ENCODE data around the gene CCDC146.

Gene CCDC146

DNA sequence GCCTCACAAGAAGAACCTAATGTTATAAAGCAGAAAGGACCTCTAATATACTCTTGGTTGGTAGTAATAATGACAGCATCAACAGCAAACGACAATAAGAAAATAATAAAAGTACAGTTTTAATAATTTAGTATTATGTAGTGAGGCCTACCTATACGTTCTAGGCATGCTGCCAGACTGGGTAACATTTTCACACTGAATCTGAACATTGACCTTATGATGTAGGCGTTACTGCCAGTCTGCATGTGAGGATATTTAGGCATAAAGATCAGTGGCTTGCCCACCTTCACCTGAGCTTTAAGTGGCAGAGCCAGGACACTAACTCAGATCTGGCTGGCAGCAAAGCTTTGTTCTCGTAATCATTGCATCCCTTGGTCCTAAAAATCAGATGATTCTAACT, 74.7 kb downstream of the CCDC146 start:
- DNase-seq (ENCODE audit: low read depth) = no peak
- no peak overlapping the region for H3K4me3 ChIP-seq (ENCODE audit: low read length)
- TF ChIP-seq, protein P1, sequence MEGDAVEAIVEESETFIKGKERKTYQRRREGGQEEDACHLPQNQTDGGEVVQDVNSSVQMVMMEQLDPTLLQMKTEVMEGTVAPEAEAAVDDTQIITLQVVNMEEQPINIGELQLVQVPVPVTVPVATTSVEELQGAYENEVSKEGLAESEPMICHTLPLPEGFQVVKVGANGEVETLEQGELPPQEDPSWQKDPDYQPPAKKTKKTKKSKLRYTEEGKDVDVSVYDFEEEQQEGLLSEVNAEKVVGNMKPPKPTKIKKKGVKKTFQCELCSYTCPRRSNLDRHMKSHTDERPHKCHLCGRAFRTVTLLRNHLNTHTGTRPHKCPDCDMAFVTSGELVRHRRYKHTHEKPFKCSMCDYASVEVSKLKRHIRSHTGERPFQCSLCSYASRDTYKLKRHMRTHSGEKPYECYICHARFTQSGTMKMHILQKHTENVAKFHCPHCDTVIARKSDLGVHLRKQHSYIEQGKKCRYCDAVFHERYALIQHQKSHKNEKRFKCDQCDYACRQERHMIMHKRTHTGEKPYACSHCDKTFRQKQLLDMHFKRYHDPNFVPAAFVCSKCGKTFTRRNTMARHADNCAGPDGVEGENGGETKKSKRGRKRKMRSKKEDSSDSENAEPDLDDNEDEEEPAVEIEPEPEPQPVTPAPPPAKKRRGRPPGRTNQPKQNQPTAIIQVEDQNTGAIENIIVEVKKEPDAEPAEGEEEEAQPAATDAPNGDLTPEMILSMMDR (conservative IDR thresholded peaks at IDR 0.05; ENCODE audit: low read depth, low read length) = no peak

DNA sequence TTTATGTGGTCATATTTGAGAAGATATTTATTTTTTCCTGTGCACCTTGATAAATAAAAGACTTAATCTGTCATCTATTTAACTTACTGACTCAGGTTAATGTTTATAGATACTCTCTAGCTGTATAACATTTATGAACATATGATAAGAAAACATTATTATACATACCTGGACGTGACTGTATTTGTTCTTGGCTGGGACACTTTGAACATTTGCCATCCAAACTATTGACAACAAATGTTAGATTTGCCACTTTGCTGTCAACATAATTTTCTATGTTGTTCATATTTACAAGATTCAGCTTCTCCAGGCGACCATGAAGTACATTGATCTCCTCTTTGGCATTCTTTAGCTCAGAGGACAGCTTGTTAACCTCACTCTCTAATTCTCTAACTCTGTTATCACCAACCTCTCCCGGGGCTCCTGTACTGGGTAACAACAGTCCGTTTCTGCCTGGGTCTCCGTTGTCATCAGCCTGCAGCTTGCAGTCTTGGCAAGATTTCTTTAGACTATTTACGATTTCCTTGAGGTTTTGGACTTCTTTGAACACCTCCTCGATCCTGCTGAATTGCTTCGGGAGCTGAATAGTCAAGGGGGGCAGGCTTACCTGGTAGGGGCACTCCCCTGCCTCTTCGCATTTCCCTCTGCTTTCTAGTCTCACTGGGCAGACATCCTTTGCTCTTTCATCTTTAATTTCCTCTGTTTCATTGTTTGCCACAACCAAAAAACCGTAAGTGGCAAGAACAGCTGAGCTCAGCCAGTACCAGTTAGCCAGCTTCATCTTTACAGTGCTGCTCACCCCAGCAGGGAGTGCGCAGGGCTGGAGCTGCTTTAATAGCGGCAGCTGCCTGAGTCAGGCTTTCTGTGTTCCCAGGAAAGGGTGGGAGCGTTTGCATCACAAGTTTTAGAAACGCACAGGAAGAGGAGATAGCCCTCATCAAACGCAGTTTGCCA, 76.9 kb downstream of the CCDC146 start, which contains the start of gene FGL2:
Gene FGL2 (minus strand): TSS at position 807 of the 954 bp plus-strand sequence. CDS start 26 bp downstream, at position 781.
- TF ChIP-seq, protein P1 (conservative IDR thresholded peaks at IDR 0.05; ENCODE audit: low read depth, low read length) = no peak
- DNase-seq (ENCODE audit: low read depth) = no peak
- H3K4me3 ChIP-seq (ENCODE audit: low read length) = no peak within 1 kb of the TSS

DNA sequence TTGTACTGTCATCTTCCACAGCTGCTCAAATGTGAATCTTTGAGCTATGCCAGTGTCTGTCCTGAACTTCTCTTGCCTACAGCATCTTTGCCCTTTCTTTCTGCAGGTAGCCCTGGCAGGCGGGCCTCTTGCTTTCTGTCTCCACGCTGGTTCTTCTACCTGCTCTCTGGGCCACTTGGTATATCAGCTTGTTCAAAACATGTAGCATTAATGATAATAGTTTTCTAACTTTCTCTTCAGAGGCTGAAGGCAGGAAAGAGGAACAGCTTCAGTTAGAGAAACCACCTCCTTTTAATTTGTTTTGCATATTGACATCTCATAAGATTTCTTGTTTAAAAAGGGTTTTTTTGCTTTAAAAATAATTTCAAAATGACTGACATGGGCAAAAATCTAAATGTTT, 78.1 kb downstream of the CCDC146 start:
- no peak overlapping the region for H3K4me3 ChIP-seq (ENCODE audit: low read length)
- TF ChIP-seq, protein P1 (conservative IDR thresholded peaks at IDR 0.05; ENCODE audit: low read depth, low read length) = no peak

DNA sequence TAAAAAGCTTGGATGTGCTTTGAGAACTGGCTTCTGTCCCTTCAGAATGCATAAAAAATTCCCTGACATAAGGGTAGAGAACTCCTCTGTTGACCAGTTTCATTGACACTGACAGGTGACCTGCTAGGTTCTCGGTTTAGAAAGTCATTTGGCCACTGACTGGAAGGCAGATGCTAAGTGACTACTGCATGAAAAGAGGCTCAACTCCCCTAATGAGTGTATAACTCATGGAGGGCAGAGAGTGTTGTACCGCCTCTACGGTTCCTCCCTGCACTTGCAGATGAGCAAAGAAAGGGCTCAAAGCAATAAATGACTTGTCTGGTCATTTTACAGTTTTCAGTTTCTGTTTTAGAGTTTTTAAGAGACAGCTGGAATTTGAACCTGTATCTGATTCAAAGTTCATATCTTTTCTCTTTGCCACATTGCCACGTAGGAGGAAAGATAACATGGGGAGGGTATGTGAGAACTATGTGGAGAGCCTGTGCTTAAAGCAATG, 80.1 kb downstream of the CCDC146 start:
- DNase-seq (ENCODE audit: low read depth) = no peak
- no peak overlapping the region for H3K4me3 ChIP-seq (ENCODE audit: low read length)
- TF ChIP-seq, protein P1 (conservative IDR thresholded peaks at IDR 0.05; ENCODE audit: low read depth, low read length) = no peak

More for the DNA sequence above, 78.1 kb downstream of the CCDC146 start:
- DNase-seq (ENCODE audit: low read depth) = no peak

DNA sequence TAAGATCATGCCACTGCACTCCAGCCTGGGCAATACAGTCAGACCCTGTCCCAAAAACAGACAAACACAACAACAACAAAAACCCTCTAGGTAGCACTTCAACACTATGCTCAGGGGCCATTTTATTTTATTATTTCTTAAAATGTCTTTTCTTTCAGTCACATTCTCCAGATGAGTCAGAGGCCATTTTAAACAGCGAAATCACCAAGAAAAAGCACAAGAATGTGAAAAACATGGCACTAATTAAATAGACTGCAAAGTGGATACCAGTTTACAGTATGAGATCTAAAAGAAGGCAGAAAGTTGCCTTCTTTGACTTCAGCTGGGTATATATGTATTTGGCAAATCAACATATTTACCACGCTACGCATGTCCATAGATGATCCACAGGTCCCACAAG, 83.3 kb downstream of the CCDC146 start:
- H3K4me3 ChIP-seq (ENCODE audit: low read length) = no peak overlapping the region
- DNase-seq (ENCODE audit: low read depth) = no peak
- TF ChIP-seq, protein P1 (conservative IDR thresholded peaks at IDR 0.05; ENCODE audit: low read depth, low read length) = no peak

DNA sequence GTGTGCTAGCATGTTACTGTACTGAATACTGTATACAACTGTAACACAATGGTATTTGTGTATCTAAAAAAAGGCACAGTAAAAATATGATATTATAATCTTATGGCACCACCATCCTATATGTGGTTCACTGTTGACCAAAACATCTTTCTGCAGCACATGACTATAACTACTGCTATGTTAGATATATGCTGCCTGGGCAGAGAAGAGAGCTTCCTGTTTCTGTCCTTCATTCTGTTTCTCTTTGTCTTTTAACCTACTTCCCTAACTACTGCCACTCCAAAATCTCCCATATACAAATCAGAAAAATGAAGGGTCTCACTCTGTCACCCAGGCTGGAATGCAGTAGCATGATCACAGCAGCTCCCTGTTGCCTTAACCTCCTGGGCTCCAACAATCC, 86.0 kb downstream of the CCDC146 start:
- DNase-seq (ENCODE audit: low read depth) = no peak
- H3K4me3 ChIP-seq (ENCODE audit: low read length) = no peak overlapping the region
- TF ChIP-seq, protein P1 (conservative IDR thresholded peaks at IDR 0.05; ENCODE audit: low read depth, low read length) = no peak
